Measurements from ENCODE around the gene ORMDL3.

GRCh38 chr17:39916918-39917317, 10.5 kb downstream of the ORMDL3 start:
- TF ChIP-seq OSR1 (CRISPR knock-in tag; IDR thresholded peaks at IDR 0.05) = no peak
- no peak for TF ChIP-seq PATZ1 (CRISPR knock-in tag; IDR thresholded peaks at IDR 0.05; ENCODE audit: borderline replicate concordance)
- TF ChIP-seq ZFP3 (CRISPR knock-in tag; IDR thresholded peaks at IDR 0.05) = no peak
- TF ChIP-seq TCF4 (CRISPR knock-in tag; IDR thresholded peaks at IDR 0.05; ENCODE audit: borderline replicate concordance) = no peak
- TF ChIP-seq ARNTL (CRISPR knock-in tag; IDR thresholded peaks at IDR 0.05; ENCODE audit: borderline replicate concordance, low read depth) = no peak

Measured in SK-N-SH treated with all-trans-retinoic acid at 6 μM for 48 hours (cell line).